Stimulated activated CD4-positive, alpha-beta T cell treated with anti-CD3 and anti-CD28 coated beads, Interleukin-2, amount 100 ng/mL, for 4 hours (primary cell): Measurements from ENCODE around the gene UMPS.
A peak's percentile ranks its signal among the peaks of the same experiment; 100 is the strongest.
"Not testable (repeated sequence)": the region's sequence is repeated elsewhere in the genome, so short reads cannot be mapped to it uniquely, and the experiment has no call there.

ENCODE experiments used
- DNase-seq: peaks from one replicate; pipeline ENCODE4 v3.0.0-alpha.2; 2020; ENCODE audit warnings: low read depth

The UMPS gene

DNA sequence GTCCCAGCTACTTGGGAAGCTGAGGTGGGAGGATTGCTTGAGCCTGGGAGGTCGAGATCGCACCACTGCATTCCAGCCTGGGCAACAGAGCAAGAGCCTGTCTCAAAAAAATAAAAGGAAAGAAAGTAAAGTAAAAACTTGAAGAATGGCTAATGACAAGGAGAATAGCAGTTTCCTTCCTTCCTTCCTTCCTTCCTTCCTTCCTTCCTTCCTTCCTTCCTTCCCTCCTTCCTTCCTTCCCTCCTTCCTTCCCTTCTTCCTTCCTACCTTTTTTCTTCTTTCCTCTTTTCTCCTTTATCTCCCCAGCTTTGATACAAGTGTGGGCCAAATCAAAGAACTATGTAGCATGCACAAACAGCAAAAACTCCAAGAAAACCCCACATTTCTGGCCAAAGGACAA, 23.0 kb upstream of the UMPS start:
- not testable (repeated sequence) for DNase-seq

- DNase-seq = no peak
Observed at GRCh38 chr3:124707656-124708062, 22.6 kb upstream of the UMPS start.

DNA sequence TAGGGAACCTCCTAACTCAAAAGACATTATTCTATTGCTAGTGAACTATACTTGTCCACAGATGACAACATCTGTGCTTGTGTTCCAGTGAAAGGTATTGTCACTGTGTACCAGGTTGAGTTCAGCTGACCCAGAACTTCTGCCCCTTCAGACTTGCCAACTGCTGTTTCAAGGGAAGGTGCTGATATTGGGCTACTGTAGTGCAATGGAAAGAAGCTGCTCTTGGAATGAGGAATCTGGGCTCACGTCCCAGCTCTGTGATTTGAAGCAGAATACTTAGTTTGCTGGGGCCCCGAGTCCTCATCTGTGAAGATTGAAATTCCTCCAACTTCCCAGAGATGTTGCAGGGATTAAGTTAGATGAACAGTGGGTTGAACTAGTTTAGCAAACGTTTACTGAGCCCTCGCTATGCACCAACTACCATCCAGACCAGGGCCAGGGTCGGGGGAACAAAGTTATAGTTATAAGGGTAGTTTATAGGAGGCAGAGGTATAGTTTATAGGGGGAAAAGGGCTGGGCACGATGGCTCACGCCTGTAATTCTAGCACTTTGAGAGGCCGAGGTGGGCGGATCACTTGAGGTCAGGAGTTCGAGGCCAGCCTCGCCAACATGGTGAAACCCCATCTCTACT, 15.9 kb upstream of the UMPS start:
- DNase-seq = no peak

GRCh38 chr3:124722589-124722988, 7.7 kb upstream of the UMPS start:
- DNase-seq = no peak

DNA sequence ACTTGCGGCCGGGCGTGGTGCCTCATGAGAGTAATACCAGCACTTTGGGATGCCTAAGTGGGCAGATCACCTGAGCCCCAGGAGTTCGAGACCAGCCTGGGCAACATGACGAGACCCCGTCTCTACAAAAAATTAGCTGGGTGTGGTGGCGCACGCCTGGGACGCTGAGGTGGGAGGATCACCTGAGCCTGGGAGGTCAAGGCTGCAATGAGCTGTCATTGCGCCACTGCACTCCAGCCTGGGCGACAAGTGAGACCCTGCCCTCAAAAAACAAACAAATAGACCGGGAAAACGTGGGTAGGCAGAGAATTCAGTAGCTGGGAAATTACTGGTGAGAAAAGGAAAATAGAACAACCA, 667 bp downstream of the UMPS start:
- DNase-seq = no peak

DNA sequence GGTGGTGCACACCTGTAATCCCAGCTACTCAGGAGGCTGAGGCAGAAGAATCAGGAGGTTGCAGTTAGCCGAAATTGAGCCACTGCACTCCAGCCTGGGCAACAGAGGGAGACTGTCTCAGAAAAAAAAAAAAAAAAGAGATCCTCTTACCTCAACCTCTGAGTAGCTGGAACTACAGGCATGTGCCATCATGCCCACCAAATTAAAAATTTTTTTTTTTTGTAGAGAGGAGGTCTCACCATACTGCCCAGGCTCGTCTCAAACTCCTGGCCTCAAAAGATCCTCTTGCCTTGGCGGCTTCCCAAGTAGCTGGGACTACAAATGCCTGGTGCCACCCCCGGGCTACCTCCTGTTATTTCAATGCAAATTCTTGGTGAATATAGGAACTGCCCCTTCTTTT, 1.5 kb downstream of the UMPS start:
- no peak for DNase-seq

- DNase-seq = no peak
Observed at GRCh38 chr3:124741027-124741426, 10.8 kb downstream of the UMPS start.

- no peak for DNase-seq
Observed at GRCh38 chr3:124745756-124746155, 15.5 kb downstream of the UMPS start.

DNA sequence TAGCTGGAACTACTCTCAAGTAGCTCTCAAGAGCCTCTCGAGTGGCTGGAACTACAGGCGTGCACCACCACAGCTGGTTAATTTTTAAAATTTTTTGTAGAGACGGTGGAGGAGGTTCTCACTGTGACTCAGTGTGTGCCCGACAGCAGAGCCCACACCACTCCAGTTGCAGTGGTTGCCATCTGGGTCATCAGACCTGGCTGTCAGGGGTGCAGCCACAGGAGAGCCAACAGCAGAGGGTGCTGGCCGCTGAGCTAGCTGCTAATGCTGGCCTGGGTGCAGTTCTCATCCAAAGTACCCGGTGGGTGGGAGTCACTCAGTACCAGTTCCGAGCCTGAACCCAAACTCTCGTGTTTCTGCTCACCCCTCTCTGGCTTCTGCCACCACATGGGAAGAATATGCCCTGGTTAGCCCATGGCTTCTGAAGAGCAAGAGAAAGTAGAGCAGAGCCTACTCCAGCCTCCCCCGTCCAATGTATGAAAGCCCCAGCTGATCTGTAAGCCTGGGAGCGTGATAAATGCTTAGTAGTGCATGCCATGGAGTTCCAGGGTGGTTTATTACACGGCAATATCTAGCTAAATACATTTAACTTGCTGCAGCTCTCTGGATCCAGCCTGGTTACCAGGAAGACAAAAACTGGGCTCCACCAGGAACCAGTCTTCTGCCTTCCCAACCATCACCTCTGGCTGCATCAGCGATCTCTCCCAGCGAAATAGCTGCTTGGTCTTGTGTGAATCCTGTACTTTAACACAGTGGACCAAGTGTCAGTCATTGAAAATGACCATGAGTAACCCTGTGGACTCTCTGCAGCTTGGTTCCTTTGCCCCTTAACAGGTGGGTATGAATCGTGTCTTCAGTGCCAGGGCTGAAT, 17.1 kb downstream of the UMPS start:
- DNase-seq = no peak

GRCh38 chr3:124748560-124749198, 18.4 kb downstream of the UMPS start:
- no peak for DNase-seq

DNA sequence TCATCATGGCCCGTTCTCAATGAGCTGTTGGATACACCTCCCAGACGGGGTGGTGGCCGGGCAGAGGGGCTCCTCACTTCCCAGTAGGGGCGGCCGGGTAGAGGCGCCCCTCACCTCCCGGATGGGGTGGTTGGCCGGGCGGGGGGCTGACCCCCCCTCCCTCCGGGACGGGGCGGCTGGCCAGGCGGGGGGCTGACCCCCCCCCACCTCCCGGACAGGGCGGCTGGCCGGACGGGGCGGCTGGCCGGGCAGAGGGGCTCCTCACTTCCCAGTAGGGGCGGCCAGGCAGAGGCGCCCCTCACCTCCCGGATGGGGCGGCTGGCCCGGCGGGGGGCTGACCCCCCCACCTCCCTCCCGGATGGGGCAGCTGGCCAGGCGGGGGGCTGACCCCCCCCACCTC, 19.6 kb downstream of the UMPS start:
- DNase-seq = not testable (repeated sequence)

- DNase-seq = no peak
Observed at GRCh38 chr3:124751501-124751900, 21.2 kb downstream of the UMPS start.

DNA sequence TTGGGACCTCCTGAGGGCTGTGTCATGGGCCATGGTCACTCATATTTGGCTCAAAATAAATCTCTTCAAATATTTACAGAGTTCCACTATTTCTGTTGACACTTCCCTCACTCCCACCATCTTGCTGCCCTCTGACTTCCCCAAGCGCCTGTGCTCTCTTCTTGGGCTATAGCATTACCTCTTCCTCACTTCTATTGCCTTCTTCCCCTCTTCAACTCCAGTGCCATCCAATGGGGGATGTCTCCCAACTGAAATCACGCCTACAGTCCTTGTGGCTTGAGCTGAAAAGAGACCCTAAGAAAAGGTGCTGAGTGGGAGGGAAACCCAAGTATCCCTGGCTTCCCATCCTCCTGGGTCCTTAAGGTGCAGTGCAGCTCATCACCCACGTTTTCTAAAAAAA, 21.8 kb downstream of the UMPS start:
- DNase-seq = no peak

GRCh38 chr3:124757926-124758325, 27.7 kb downstream of the UMPS start:
- not testable (repeated sequence) for DNase-seq

DNA sequence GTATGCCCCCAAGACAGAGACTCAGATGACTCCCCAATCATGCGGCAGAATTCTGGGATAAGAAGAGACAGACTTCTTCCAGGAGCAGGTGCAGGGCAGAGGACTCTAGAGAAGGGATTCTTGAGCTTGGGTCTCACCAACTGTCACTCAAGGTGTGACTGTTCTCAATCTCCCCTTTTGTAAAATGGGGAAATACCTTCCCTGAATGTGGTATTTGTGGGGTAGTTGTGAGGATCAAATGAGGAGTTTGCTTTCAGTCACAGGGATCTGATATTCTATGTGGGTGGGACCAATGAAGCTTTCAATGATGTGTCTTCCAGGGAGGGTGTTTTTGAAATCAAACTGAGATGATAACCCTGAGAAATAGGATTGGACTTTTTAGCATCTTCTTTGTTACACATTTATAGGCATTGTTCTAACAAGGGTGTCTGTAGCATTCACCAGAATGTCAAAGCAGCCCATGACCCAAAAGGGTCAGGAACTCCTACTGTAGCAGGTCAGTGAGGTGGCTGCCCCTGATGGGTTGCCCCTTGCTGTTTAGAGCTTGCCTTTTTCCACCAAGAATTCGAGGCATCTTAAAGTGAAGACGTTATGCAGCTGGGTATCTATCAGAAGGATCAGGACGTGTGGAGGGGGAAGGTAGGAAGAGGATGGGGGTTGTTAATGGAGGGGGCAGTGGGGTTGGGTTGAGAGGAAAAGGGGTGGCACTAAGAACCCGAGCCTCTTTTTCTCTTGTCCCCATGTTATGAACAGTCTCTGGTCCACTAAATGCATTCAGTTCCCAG, 28.8 kb downstream of the UMPS start:
- DNase-seq = no peak

GRCh38 chr3:124759666-124760401, 29.6 kb downstream of the UMPS start:
- DNase-seq = no peak

GRCh38 chr3:124760601-124761000, 30.3 kb downstream of the UMPS start:
- DNase-seq = no peak

- peak; percentile 67 for DNase-seq
Observed at GRCh38 chr3:124761250-124761796, 31.1 kb downstream of the UMPS start.

DNA sequence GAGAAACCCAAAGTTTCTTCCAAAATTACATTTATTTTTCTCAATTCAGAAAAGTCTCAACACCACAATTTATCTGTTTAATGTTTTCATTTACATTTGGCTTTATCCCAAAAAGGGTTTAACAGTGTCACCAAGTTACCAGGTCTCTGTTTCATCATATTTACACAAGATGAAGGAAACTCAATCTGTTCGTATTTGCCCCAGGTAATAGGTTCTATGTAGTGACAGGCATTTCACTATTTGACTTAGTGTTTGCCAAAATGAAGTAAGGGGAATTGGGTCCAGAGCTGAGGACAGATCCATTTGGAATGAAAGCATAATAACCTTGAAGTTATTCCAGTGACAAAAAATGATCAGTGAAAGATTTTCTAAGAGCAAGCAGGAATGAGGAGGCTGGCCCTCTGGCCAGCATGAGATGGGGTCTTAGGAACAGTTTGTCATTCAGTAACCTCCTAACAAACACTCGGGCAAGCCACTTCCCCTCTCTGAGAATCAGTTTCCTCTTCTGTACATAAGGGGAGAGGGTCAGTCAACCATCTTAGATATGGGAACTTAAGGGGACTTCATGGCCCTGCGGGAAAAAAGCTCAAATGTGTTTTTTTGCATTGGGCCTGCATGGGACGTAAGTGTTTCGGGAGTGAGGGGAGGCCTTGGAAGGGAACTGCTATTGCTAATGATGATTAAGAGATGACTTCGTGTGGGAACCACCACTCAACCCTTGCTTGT, 31.8 kb downstream of the UMPS start:
- no peak for DNase-seq

DNA sequence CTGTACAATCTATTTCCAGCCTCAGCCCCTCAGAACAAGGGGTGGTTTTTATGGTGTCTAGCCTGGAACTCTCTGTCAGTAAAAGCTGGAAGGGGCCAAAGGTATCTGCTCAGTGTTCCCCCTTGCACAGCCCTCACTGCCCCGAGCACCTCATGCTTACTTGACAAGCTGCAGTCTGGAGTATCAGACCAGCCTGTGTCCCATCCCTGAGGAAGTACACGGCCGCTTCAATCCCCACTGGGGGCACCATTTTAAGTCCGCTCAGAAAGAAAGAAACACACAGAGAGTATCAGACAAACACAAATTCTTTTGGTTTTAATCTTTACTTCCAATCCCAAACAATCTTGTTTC, 32.4 kb downstream of the UMPS start:
- DNase-seq = no peak

DNA sequence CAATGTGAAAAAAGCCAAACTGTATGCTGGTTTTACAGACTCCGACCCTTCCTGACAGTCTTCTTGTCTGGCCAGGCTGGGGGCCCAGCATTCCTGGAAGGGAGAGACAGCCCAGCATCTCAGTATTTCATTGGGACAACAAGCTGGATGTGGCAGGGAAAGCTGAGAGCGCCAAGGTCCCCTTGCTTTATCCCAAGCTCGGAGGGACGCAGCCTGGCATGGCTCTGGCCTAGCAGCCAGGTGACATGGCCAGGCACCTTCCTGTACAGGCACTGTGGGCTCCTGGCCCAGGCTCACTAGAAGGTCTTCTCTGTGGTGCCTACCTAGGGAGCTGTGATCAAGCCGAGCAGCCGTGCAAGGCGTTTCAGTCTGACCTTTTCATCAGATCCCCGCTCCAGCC, 33.0 kb downstream of the UMPS start:
- no peak for DNase-seq
